Endothelial cell of umbilical vein (primary cell): ENCODE results near the gene ANXA9. TPM values are rescaled to one million over a fixed set of nuclear protein-coding genes. Genes with fewer than 3 reads are reported as not detected.

Experiments
- BruUV-seq: library from RNA; stranded (reverse); fragments of 400-500 nt; replicated peaks from 2 replicates; lab custom pipeline; 2021; lab: Mats Ljungman, UMichigan
- CTCF ChIA-PET: fragments of 300-600, 350-600 bp; sonication (Branson Sonifier 250); formaldehyde crosslinking; loops from one replicate; lab custom pipeline; 2021; ENCODE audit warnings: antibody characterized with exemption, inconsistent platforms; lab: Charles Lee
- POLR2A ChIA-PET: fragments of 300-600, 350-600 bp; sonication (Branson Sonifier 250); formaldehyde crosslinking; loops from one replicate; lab custom pipeline; 2021; ENCODE audit warnings: antibody characterized with exemption, inconsistent platforms; lab: Charles Lee
- DNase-seq: peaks from one replicate; pipeline ENCODE4 v3.0.0-alpha.2; 2011; ENCODE audit warnings: low read depth, low spot score
- FAIRE-seq: peaks from 2 replicates; lab custom pipeline; 2011; peaks lifted over from hg19 to GRCh38; lab: Jason Lieb, UNC
- H2AFZ ChIP-seq: 2 replicates; pipeline ENCODE4 v1.6.0; 2012; ENCODE audit warnings: low read depth, low read length, control low read depth, inconsistent platforms
- H3K27ac ChIP-seq: 2 replicates; pipeline ENCODE4 v1.5.1; 2011; ENCODE audit warnings: low read depth, mild to moderate bottlenecking, control low read depth, low read length, moderate library complexity; ENCODE audit not compliant: insufficient read depth
- H3K27me3 ChIP-seq, 2 experiments: 2 replicates each; pipeline versions ENCODE4 v1.6.0 to v1.6.1; 2011; ENCODE audit warnings: low read length in 2 of 2, mixed read lengths in 1 of 2; ENCODE audit not compliant: control insufficient read depth in 2 of 2, insufficient read depth in 2 of 2
- H3K36me3 ChIP-seq, 2 experiments: 2 replicates in 1 of 2; 3 replicates in 1 of 2; pipeline ENCODE4 v1.5.1; 2011; ENCODE audit warnings: low read length in 2 of 2, mild to moderate bottlenecking in 1 of 2, moderate library complexity in 1 of 2; ENCODE audit not compliant: control insufficient read depth in 2 of 2, insufficient read depth in 2 of 2; ENCODE audit errors: extremely low read depth in 1 of 2
- H3K4me1 ChIP-seq: 3 replicates; pipeline ENCODE4 v1.5.1; 2011; ENCODE audit warnings: mild to moderate bottlenecking, low read length; ENCODE audit not compliant: control insufficient read depth, insufficient read depth; ENCODE audit errors: extremely low read depth
- H3K4me2 ChIP-seq: 2 replicates; pipeline ENCODE4 v1.6.1; 2011; ENCODE audit warnings: low read length, control low read depth, mixed read lengths; ENCODE audit not compliant: insufficient read depth
- H3K4me3 ChIP-seq, 3 experiments: fragments of 200-600 bp in 1 of 3; sonication (generic), shearing (Covaris generic) in 1 of 3; replicated peaks in 1 of 3; 2 replicates each; pipeline ENCODE4 v1.5.1; 2011 to 2016; ENCODE audit warnings: control low read depth in 3 of 3, low read length in 3 of 3, mild to moderate bottlenecking in 2 of 3, inconsistent platforms in 1 of 3, low read depth in 1 of 3, moderate library complexity in 1 of 3; ENCODE audit not compliant: insufficient read depth in 1 of 3
- H3K79me2 ChIP-seq: 2 replicates; pipeline ENCODE4 v1.6.0; 2012; ENCODE audit warnings: low read length, inconsistent platforms; ENCODE audit not compliant: control insufficient read depth, insufficient read depth
- H3K9ac ChIP-seq: replicated peaks from 2 replicates; pipeline ENCODE3; 2011; ENCODE audit warnings: low read length, control low read depth; ENCODE audit not compliant: insufficient read depth; ENCODE audit errors: extremely low read depth
- H3K9me1 ChIP-seq: replicated peaks from 3 replicates; pipeline ENCODE4 v1.6.0; 2011; ENCODE audit warnings: mild to moderate bottlenecking, low read length; ENCODE audit not compliant: control insufficient read depth, insufficient read depth; ENCODE audit errors: extremely low read depth
- H3K9me3 ChIP-seq: replicated peaks from 2 replicates; pipeline ENCODE4 v1.5.1; 2012; ENCODE audit warnings: low read length, inconsistent platforms; ENCODE audit not compliant: control insufficient read depth, insufficient read depth
- H4K20me1 ChIP-seq: replicated peaks from 2 replicates; pipeline ENCODE3; 2011; ENCODE audit warnings: mild to moderate bottlenecking, low read length; ENCODE audit not compliant: control insufficient read depth, insufficient read depth; ENCODE audit errors: extremely low read depth
- CTCF ChIP-seq, 2 donors: IDR thresholded peaks; 1 replicate in 1 of 2; 2 replicates in 1 of 2; pipeline ENCODE4 v1.5.1; 2011; ENCODE audit warnings: low read length in 2 of 2, mild to moderate bottlenecking in 2 of 2, moderate library complexity in 2 of 2, control low read depth in 1 of 2, inconsistent platforms in 1 of 2, low read depth in 1 of 2; ENCODE audit not compliant: insufficient read depth in 1 of 2; ENCODE audit errors: extremely low read depth in 1 of 2
- EZH2 ChIP-seq: IDR thresholded peaks from 2 replicates; pipeline ENCODE4 v1.6.1; 2012; ENCODE audit warnings: borderline replicate concordance, low read depth, mild to moderate bottlenecking, moderate library complexity, low read length, inconsistent platforms; ENCODE audit not compliant: severe bottlenecking
- FOS ChIP-seq: IDR thresholded peaks from 2 replicates; pipeline ENCODE4 v1.6.1; 2011; ENCODE audit warnings: mild to moderate bottlenecking, low read length, moderate library complexity, borderline replicate concordance; ENCODE audit not compliant: insufficient read depth
- GATA2 ChIP-seq: IDR thresholded peaks from 2 replicates; pipeline ENCODE4 v1.7.0; 2011; ENCODE audit warnings: low read depth, mild to moderate bottlenecking, moderate library complexity, mixed read lengths, low read length; ENCODE audit not compliant: insufficient read length, insufficient read depth
- JUN ChIP-seq: IDR thresholded peaks from 2 replicates; pipeline ENCODE4 v1.6.1; 2011; ENCODE audit warnings: borderline replicate concordance, low read depth; ENCODE audit not compliant: insufficient read length, insufficient read depth
- MAX ChIP-seq: IDR thresholded peaks from 2 replicates; pipeline ENCODE4 v1.6.1; 2011; ENCODE audit not compliant: insufficient read depth, insufficient read length
- MYC ChIP-seq: IDR thresholded peaks from one replicate; pipeline ENCODE4 v1.6.1; 2011; ENCODE audit warnings: mild to moderate bottlenecking, low read depth, low read length
- POLR2A ChIP-seq: IDR thresholded peaks from 2 replicates; pipeline ENCODE4 v1.6.1; 2012; ENCODE audit warnings: low read depth, mild to moderate bottlenecking, control low read depth, low read length
- POLR2AphosphoS5 ChIP-seq: IDR thresholded peaks from 2 replicates; pipeline ENCODE4 v1.6.1; 2012; ENCODE audit warnings: low read depth, mild to moderate bottlenecking, control low read depth, low read length, moderate library complexity; ENCODE audit not compliant: insufficient read depth
- dilution Hi-C: fragments of 300-500 bp; cut with MboI; formaldehyde crosslinking; loops from one replicate; pipeline ENCODE4 v1.15.0; 2019; ENCODE audit warnings: low sequenced_read_pairs; ENCODE audit not compliant: extremely low pct_ligation_motif_present
- intact Hi-C: fragments of 100-400 bp; cut with micrococcal nuclease; formaldehyde crosslinking; loops from one replicate; pipeline ENCODE4 v1.10.0; 2022
- polyA plus RNA-seq, 4 experiments: library from polyadenylated mRNA; depleted of rRNA in 3 of 4; stranded (reverse) in 3 of 4; unstranded in 1 of 4; fragments of >200 nt; gene quantifications; 2 replicates each; pipeline versions ENCODE4 v1.2.1 to v1.2.3, GENCODE V29; 2011 to 2012; ENCODE audit warnings: missing spikeins in 1 of 4
- total RNA-seq: library from RNA; stranded (reverse); gene quantifications from 2 replicates; pipeline ENCODE4 v1.2.3, GENCODE V29; 2021

Gene ANXA9
- total and polyA plus RNA-seq, 2 donors (not counting 3 experiments of a cell fraction or from before 2014, with no cell fraction given): not detected

DNA sequence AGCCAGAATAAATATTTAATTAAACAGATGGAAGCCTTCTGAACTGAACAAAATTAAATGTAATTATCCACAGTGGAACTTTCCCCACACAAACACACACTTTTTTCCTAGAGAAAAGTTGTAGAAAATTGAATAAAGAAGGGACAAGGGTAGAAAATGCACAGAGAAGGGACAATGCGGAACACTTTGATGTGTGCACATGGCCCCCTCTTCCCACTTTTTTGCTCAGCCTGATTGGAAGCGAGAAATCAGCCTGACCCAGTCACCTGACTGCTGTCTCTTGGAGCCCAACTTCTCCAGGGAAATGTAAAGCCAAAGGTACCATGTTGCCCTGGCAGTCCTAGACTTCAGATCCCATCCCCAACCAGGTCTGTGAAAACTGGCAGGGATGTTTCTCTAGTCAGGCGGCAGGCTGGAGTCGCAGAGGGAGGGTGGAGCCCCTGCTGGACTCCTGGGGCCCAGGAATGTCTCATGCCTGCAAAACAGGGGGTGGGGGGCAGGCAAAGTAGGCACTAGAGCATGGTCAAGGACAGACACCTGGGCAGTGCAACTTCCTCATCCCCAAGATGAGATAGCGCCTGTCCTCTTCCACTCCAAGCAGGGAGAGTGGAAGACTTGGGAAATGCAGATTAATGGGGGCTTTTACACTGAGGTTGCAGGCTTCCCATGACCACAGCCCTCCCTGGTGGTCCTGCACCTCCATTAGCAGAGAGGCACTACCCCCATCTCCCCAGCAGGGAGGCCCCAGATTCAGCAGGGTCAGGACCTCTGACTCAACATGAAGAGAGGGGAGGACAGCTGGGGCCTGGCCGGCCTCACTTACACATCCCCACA lies 10.3 kb upstream of the ANXA9 start:
- Histone ChIP-seq H3K79me2 (peaks cover 57% of the 10 kb centered on the region), H4K20me1 (no peaks in the 10 kb centered on the region), H3K9me1 (no peaks in the 10 kb centered on the region), H3K27me3 (no peaks in the 10 kb centered on the region), H3K36me3 (peaks cover 11 to 15% of the 10 kb centered on the region in 2 experiments), H3K4me1 (peaks cover 18% of the 10 kb centered on the region), H3K9me3 (no peaks in the 10 kb centered on the region), H3K4me3 (no peak overlapping the region), H3K9ac (no peak overlapping the region), H3K4me2 (peak overlapping the region; percentile 62), H2AFZ (no peak overlapping the region), H3K27ac (no peak overlapping the region)
- ChIA-PET CTCF (interaction anchor here (3.3 kb wide), 1 partner anchor 24 kb away, joined by 22 read pairs; no protein-coding TSS in a partner anchor), POLR2A (no interaction called here)
- TF ChIP-seq POLR2A (no peak), EZH2 (no peak), MAX (no peak), JUN (no peak), FOS (no peak), GATA2 (no peak), CTCF (IDR thresholded peaks at IDR 0.05; ENCODE audit: extremely low read depth in 1 of 2, insufficient read depth in 1 of 2, low read depth in 1 of 2, low read length in 2 of 2) (no peak), POLR2AphosphoS5 (no peak), MYC (no peak)
- BruUV-seq: no TSS peak
- dilution Hi-C loops: no loop called here
- intact Hi-C loops: no loop called here
- FAIRE-seq: no peak
- no peak for DNase-seq
